ENCODE results near the gene BRD9.
"Not testable (repeated sequence)": the region's sequence is repeated elsewhere in the genome, so short reads cannot be mapped to it uniquely, and the experiment has no call there.

BRD9 gene

DNA sequence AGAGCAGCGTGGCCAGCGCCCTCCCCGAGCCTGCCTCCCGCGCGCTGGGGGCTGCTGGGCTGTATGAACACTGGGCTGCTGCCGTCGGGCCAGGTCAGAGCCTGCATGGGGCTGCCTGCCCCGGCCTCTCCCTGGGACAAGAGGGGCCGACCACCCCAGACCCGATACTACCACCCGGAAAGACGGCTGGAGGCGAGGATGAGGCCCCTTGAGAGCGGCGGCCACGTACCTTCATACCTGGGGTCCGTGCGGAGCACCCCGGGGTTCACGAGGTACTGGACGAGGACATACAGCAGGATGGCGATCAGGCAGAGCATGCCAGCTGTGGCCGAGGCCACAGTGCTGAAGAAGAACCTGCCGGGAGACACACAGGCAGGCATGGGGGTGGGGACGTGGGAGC lies 49.2 kb downstream of the BRD9 start:
- not testable (repeated sequence) for DNase-seq

DNA sequence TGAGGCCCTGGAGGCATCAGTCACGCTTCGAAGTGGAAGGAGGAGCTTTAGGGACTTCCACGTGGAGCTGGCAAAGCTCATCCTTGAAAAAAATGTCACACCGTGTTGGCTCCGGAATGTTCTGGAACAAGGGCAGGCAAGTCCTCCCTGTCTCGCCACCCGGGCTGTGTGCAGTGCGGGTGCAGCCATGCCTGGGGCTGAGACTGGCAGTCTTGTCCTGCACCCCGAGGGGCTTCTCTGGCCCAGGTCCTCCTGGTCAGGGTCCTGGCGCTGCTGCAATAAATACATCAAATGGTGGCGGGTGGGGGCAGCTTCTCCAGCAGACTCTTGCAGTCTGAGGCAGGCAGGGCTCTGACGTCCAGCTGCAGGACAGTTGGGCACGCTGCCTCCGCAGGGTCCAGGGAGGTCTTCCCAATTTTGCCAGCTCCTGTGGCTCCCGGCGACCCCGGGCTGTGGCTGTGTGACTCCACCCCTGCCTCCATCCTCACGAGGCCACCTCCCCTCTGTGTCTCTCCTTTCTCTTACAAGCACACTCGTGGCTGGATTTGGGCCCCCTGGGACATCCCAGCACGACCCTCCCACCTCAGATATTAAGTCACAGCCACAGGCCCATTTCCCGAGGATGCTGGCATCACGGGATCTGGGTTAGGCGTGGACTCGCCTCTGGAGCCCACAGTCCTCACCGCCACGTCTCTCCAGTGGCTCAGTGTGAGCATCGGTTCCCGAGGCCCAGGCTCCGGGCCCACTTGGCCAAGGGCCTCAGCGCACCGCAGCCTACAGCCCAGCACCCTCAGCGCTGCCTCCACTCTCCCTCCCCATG lies 50.0 kb downstream of the BRD9 start:
- not testable (repeated sequence) for DNase-seq

DNA sequence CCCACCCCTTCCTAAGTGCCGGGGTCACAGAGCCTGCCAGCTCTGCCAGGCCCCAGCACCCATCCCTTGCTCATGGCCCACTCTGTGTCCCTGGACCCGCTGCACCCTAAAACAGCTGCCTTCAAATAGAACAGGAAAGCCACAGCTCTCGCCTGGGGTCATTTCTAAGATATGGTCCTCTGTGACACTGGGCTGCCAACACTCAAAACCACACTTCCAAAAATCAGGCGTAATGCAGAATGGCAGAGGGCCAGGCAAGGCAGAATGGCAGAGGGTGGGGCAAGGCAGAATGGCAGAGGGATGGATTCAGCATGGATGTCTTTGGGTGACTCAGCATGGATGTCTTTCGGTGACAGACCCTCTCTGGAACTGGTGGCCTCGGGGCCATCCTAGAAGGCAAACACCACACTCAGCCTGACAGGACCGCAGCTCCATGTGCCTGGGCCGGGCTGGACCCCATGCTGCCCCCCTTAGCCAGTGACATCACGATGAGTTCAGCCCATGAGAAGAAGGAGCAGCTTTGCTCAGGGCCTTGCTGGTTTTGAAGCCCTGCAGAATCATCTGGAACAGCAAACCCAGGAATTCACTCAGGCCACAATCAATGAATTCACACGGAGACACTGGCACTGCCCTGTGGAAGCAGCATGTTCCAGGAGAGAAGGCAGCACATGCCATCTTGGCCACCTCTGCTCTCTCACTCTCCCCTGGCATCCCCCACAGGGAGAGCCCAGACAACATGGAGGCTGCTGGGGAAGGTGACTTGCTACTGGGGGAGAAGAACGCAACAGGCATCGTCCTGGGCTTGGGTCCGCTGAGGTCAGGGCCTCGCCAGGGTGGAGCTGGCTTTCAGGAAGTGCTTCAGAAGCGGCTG lies 50.8 kb downstream of the BRD9 start:
- not testable (repeated sequence) for DNase-seq

- DNase-seq: not testable (repeated sequence)
Measured at GRCh38 chr5:840974-841435, 51.6 kb downstream of the BRD9 start.

GRCh38 chr5:840118-840973 lies 52.3 kb downstream of the BRD9 start:
- not testable (repeated sequence) for DNase-seq

DNA sequence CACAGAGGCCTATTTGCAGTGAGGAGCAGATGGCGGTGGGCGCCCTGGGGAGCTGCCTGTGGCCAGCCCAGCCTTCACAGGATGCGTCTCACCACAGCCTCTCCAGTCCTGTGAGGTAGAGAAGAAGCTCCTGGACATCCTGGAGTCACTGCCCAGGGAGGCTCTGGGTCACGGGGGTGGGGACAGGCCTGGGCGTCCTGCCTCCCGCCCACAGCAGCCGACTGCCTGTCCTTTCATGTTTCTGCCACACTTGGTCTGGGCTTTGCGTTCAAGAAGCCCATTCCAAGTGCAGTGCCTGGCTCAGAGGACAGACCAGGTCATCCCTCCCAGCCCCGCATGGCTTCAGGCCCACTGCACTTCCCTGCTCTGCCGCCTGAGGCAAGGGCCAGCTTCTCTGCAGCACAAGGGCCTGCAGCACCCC lies 54.2 kb downstream of the BRD9 start:
- DNase-seq: not testable (repeated sequence)

DNA sequence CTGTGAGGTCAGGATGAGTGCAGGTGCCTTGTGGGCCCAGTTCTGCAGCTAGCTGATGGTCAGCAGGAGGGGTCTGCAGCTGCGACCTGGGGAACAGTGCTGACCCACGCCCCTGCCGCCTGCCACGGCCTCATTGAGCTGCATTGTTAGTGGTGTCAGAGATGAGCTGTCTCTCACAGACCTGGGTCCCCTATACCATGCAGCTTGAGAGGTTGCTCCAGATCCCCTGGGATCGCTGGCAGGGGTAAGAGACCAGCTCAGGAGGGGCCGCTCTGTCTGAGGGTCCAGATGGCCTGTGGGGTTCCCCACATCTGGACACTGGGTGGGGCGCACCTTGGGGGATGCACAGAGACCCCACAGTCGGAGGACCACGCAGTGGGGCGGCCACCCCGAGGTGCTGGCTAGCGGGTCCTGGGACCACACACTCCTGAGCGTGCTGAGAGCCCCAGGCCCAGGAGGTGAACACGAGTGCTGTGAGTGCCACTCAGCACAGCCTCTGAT lies 54.9 kb downstream of the BRD9 start:
- DNase-seq: not testable (repeated sequence)

DNA sequence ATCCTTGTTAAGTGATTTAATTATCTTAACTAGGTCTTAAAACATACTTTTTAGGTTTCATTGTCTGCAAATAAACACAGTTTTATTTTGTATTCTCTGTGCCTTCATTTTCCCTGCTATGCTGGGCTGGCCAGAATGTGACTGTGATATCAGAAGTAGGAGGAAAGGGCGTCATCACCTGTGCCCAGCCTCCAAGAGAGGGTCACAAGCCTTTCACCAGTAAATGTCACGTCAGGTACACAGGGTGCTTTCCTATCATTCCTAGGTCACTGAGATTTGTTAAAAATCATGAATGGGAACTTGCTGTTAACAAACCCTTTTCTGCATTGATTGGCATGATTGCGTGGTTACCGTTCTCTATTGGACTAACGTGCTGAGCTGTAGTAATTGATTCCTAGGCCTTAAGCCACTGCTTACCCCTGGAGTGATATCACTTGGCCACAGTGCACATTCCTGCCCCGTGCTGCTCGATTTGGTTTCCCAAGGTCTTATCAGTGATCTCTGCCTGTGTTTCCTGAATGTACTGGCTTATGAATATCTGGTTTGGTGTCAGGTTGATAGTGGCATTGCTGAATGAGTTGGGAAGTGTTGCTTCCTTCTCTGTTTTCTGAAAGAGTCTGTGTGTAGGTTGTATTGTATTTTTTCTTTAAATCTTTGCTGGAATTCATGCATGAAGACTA lies 56.5 kb downstream of the BRD9 start:
- DNase-seq: not testable (repeated sequence)

- DNase-seq: not testable (repeated sequence)
Measured at GRCh38 chr5:834013-834412, 58.6 kb downstream of the BRD9 start.

- not testable (repeated sequence) for DNase-seq
Measured at GRCh38 chr5:828194-828593, 64.4 kb downstream of the BRD9 start.

DNA sequence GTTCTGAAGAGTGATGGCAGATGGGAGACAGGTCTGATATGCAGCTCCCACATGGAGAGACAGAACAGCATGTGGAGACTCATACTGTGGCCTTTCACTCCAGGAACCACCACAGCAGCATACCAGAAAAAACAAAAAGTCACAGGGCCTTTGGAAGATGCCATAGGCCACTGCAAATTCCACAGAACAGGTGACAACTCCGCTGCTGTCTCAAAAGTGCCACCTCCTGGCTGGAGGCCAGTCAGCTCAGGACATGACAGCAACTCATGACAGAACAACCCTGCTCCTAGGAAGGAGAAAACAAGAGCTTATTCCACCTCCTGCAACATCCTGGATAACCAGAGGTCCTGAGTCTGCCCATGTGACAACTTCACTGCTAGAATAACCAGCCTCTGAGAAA lies 67.1 kb downstream of the BRD9 start:
- not testable (repeated sequence) for DNase-seq

DNA sequence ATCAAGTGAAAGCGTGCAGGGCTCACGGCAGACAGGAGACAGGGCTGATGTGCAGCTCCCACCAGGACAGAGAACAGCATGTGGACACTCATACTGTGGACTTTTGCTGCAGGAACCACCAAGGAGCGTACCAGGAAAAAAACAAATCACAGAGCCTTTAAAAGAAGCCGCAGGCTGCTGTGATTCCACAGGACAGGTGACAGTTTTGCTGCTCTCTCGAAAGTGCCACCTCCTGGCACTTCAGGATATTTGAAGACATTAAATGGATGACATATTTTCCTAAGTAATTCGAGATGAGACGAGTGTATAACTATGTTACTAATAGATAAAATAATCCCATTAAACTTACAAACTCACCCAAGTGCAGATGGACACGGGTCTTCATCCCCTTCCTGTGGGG lies 71.1 kb downstream of the BRD9 start:
- no peak for DNase-seq

DNA sequence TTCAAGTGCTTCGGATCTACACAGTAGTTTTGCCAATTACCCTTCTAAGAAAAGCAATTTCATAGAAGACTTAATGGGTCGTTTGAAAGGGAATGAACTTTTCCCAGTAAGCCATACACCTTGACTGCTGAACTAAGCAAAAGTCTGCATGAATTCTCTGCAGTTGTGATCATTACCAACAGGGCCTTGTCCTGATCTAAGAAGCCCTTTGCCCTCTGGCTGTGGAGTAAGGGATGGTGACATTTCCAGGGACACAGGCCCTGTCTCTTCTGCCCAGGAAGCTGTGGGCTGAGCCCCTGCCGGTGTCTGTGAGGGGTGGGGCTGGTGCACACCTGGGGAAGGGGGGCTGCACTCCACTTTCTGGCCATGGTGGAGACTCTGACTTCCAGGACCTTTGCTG lies 72.4 kb downstream of the BRD9 start:
- DNase-seq: no peak

DNA sequence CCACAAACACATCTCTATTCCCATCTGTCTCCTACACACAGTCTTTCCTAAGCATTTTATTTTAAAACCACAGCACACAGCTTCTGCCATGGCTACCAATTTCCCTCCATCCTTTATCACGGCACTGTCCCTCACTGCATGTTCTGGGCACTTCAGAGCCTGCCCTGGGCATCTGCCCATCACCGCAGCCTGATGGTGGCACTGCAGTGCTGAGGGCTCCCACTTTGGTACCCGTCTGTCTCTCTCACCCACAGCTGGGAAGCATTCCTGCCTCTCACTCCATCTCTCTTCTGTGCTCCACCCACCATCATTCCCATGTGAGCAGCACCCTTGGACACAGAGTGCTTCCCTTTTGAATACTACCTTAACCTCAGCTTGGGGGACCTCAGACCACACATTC lies 73.5 kb downstream of the BRD9 start:
- no peak for DNase-seq

DNA sequence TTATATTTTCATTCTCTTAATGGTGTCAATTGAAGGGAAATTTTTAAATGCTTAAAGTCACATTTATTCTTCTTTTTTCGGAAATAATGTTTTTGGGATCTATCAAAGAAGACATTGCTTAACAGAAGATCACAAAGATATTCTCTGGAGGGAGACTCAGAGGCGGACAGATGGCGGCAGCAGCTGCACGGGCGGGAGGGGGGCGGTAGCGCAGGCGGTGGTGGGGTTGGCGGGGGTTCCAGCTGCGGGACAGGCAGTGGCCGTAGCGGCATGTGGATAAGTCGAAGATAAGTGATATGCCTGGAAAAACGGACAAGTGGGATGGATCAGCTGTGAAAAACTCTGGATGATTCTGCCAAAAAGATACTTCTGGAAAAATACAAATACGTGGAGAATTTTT lies 76.4 kb downstream of the BRD9 start:
- DNase-seq: no peak

DNA sequence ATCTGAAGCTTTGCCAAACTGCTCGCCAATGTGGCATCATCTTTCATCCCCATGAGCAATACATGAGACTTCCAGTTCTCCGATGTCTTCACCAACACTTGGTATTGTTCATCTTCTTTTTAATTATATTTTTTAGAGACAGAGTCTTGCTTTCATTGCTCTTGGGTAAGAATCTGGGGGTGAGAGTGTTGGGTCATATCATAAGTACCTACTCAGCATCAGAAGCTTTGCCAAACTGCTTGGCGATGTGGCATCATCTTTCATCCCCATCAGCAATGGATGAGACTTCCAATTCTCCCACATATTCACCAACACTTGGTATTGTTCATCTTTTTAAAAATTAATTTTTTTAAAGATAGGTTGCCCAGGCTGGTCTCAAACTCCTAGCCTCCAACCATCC lies 77.2 kb downstream of the BRD9 start:
- DNase-seq: no peak
